ENCODE data around the gene DDX6.
"Not testable (repeated sequence)": the region's sequence is repeated elsewhere in the genome, so short reads cannot be mapped to it uniquely, and the experiment has no call there.

The DDX6 gene

GRCh38 chr11:118790357-118791110 lies 430 bp downstream of the DDX6 start:
- DNase-seq (ENCODE audit: low spot score): peak; percentile 70

GRCh38 chr11:118789501-118790356 lies 1.2 kb downstream of the DDX6 start:
- DNase-seq (ENCODE audit: low spot score): peak; percentile 42

- no peak for DNase-seq (ENCODE audit: low spot score)
Measured at GRCh38 chr11:118786657-118787056, 4.3 kb downstream of the DDX6 start.

GRCh38 chr11:118785362-118785761 lies 5.6 kb downstream of the DDX6 start:
- DNase-seq (ENCODE audit: low spot score): no peak

GRCh38 chr11:118783724-118784495 lies 7.1 kb downstream of the DDX6 start:
- DNase-seq (ENCODE audit: low spot score): no peak

GRCh38 chr11:118783324-118783723 lies 7.6 kb downstream of the DDX6 start:
- not testable (repeated sequence) for DNase-seq (ENCODE audit: low spot score)

GRCh38 chr11:118778898-118779297 lies 12.1 kb downstream of the DDX6 start:
- DNase-seq (ENCODE audit: low spot score): no peak

- no peak for DNase-seq (ENCODE audit: low spot score)
Measured at GRCh38 chr11:118774032-118774431, 16.9 kb downstream of the DDX6 start.

- DNase-seq (ENCODE audit: low spot score): no peak
Measured at GRCh38 chr11:118771547-118772288, 19.2 kb downstream of the DDX6 start.

- no peak for DNase-seq (ENCODE audit: low spot score)
Measured at GRCh38 chr11:118768690-118769089, 22.3 kb downstream of the DDX6 start.

GRCh38 chr11:118766035-118766434 lies 24.9 kb downstream of the DDX6 start:
- DNase-seq (ENCODE audit: low spot score): no peak

- not testable (repeated sequence) for DNase-seq (ENCODE audit: low spot score)
Measured at GRCh38 chr11:118765095-118765691, 25.8 kb downstream of the DDX6 start.

GRCh38 chr11:118763041-118763440 lies 27.9 kb downstream of the DDX6 start:
- DNase-seq (ENCODE audit: low spot score): no peak

GRCh38 chr11:118761981-118762380 lies 29.0 kb downstream of the DDX6 start:
- DNase-seq (ENCODE audit: low spot score): not testable (repeated sequence)

- no peak for DNase-seq (ENCODE audit: low spot score)
Measured at GRCh38 chr11:118757876-118758399, 33.0 kb downstream of the DDX6 start.

- DNase-seq (ENCODE audit: low spot score): no peak
Measured at GRCh38 chr11:118752654-118753053, 38.3 kb downstream of the DDX6 start.

- DNase-seq (ENCODE audit: low spot score): no peak
Measured at GRCh38 chr11:118749429-118749828, 41.5 kb downstream of the DDX6 start.

- no peak for DNase-seq (ENCODE audit: low spot score)
Measured at GRCh38 chr11:118748056-118748455, 42.9 kb downstream of the DDX6 start.

- no peak for DNase-seq (ENCODE audit: low spot score)
Measured at GRCh38 chr11:118746988-118747585, 43.9 kb downstream of the DDX6 start.

- DNase-seq (ENCODE audit: low spot score): no peak
Measured at GRCh38 chr11:118744046-118744445, 46.9 kb downstream of the DDX6 start.

- DNase-seq (ENCODE audit: low spot score): no peak
Measured at GRCh38 chr11:118742304-118742703, 48.7 kb downstream of the DDX6 start.

All from germinal center (tissue), 1 donor.